ENCODE data around the gene AMDHD1.

DNA sequence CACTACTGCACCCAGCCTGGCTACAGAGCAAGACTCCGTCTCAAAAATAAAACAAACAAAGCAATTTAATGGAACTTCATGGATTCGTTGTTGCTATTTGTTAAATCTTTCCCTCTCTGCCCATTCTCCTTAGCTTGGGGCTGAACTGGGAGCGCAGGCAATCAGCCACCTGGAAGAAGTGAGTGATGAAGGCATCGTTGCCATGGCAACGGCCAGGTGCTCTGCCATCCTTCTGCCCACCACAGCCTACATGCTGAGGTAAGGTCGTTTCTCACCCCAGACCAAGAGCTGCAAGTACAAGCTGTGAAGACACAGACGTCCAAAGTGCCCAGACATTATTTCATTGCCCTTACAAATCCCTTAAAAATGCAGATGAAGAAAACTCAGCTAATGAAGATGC is 19.1 kb downstream of the AMDHD1 start:
- no peak for TF ChIP-seq IRF2 (CRISPR knock-in tag; IDR thresholded peaks at IDR 0.05; ENCODE audit: borderline replicate concordance, low read depth)
- TF ChIP-seq, protein P1, sequence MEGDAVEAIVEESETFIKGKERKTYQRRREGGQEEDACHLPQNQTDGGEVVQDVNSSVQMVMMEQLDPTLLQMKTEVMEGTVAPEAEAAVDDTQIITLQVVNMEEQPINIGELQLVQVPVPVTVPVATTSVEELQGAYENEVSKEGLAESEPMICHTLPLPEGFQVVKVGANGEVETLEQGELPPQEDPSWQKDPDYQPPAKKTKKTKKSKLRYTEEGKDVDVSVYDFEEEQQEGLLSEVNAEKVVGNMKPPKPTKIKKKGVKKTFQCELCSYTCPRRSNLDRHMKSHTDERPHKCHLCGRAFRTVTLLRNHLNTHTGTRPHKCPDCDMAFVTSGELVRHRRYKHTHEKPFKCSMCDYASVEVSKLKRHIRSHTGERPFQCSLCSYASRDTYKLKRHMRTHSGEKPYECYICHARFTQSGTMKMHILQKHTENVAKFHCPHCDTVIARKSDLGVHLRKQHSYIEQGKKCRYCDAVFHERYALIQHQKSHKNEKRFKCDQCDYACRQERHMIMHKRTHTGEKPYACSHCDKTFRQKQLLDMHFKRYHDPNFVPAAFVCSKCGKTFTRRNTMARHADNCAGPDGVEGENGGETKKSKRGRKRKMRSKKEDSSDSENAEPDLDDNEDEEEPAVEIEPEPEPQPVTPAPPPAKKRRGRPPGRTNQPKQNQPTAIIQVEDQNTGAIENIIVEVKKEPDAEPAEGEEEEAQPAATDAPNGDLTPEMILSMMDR (IDR thresholded peaks at IDR 0.05): no peak
- TF ChIP-seq, protein P2, sequence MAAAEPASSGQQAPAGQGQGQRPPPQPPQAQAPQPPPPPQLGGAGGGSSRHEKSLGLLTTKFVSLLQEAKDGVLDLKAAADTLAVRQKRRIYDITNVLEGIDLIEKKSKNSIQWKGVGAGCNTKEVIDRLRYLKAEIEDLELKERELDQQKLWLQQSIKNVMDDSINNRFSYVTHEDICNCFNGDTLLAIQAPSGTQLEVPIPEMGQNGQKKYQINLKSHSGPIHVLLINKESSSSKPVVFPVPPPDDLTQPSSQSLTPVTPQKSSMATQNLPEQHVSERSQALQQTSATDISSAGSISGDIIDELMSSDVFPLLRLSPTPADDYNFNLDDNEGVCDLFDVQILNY (CRISPR knock-in tag; IDR thresholded peaks at IDR 0.05): no peak
